Psoas muscle (tissue), 8 donors: Measurements from ENCODE around the gene GJA10. TPM values are rescaled to one million over a fixed set of nuclear protein-coding genes. Genes with fewer than 3 reads are reported as not detected.
"Not testable (repeated sequence)": the region's sequence is repeated elsewhere in the genome, so short reads cannot be mapped to it uniquely, and the experiment has no call there.

ENCODE experiments used
- ATAC-seq, 4 donors: fragments of 200-7000 bp; cut with Tn5 transposase; one replicate each; pipeline ENCODE4 v1.9.1; 2020; ENCODE audit warnings: moderate library complexity in 3 of 4, mild to moderate bottlenecking in 2 of 4
- DNase-seq, 2 donors: peaks; one replicate each; pipeline ENCODE4 v3.0.0-alpha.2; 2020
- H3K27ac ChIP-seq: fragments of 200-600 bp; one replicate; pipeline ENCODE4 v1.8.0; 2022
- H3K27me3 ChIP-seq, 3 donors: fragments of 200-600 bp in 1 of 3; one replicate each; pipeline versions ENCODE4 v1.6.1 to v1.8.0; 2013 to 2022; ENCODE audit warnings: low read length in 2 of 3, mild to moderate bottlenecking in 2 of 3, moderate library complexity in 1 of 3; ENCODE audit not compliant: insufficient read depth in 3 of 3
- H3K36me3 ChIP-seq, 2 donors: fragments of 200-600 bp in 1 of 2; one replicate each; pipeline versions ENCODE4 v1.6.1 to v1.8.0; 2013 to 2022; ENCODE audit warnings: low read depth in 1 of 2, mild to moderate bottlenecking in 1 of 2, moderate library complexity in 1 of 2; ENCODE audit not compliant: insufficient read depth in 1 of 2
- H3K4me1 ChIP-seq: fragments of 200-600 bp; one replicate; pipeline ENCODE4 v1.8.0; 2022
- H3K4me3 ChIP-seq: fragments of 200-600 bp; one replicate; pipeline ENCODE4 v1.8.0; 2022; ENCODE audit warnings: mild to moderate bottlenecking
- H3K9me3 ChIP-seq: fragments of 200-600 bp; one replicate; pipeline ENCODE4 v1.8.0; 2022
- CTCF ChIP-seq: fragments of 200-600 bp; IDR thresholded peaks from one replicate; pipeline ENCODE4 v1.8.0; 2022; ENCODE audit warnings: antibody characterized with exemption
- WGBS, 3 donors: extraction: QIAGEN DNeasy Blood & Tissue Kit; methylation state at CpG; one replicate each; pipeline versions ENCODE4 v1.1.6 to v1.1.7; 2013; 5-methylcytosine and 5-hydroxymethylcytosine counted together
- intact Hi-C, 2 donors: fragments of 100-400 bp; cut with DNase I; formaldehyde crosslinking; loops; one replicate each; pipeline versions ENCODE4 v1.11.0 to v1.14.2; 2022
- long read RNA-seq, 2 donors: library from polyadenylated mRNA; unstranded; transcript quantifications; one replicate each; pipeline ENCODE4 v2.0.0, GENCODE V29; 2021
- polyA plus RNA-seq, 3 donors: library from polyadenylated mRNA; stranded (reverse); fragments of 200-250 nt; gene quantifications; one replicate each; pipeline ENCODE4 v1.2.3, GENCODE V29; 2013
- total RNA-seq, 4 donors: library from RNA; stranded (reverse); fragmentation: NEBNext Ultra II Directional in 2 of 4; extraction: Animal tissue kit (Norgen Biotek cat#: 25700) in 2 of 4; gene quantifications; one replicate each; pipeline versions ENCODE4 v1.2.1 to v1.2.4, GENCODE V29; 2021 to 2023
- donor health status: healthy with polysubstance abuse.
- donor health status: DM: no; HTN: no; CAD: no; lungs with moderate emphysema.
- donor health status: Bipolar disorder and iron deficiency.
- donor health status: healthy.
- donor health status: DM: yes; HTN: yes; CAD: no.
- donor health status: DM: no; HTN: no; CAD: no.
- donor health status: DM: no; HTN: no; CAD: no.
- donor health status: DM: yes; HTN: yes; CAD: no.

The GJA10 gene
- total RNA-seq (not detected), polyA plus RNA-seq (not detected)
- long read RNA-seq, donor 1 = 0 reads
- long read RNA-seq, donor 2 = 0 reads

GRCh38 chr6:89894169-89894568 lies at the start of gene GJA10:
Gene GJA10 (plus strand): TSS chr6:89894469. CDS start chr6:89894469, 0 bp downstream.
- H3K9me3 ChIP-seq = no peaks in the 10 kb centered on the region
- no peaks in the 10 kb centered on the region for H3K4me1 ChIP-seq
- ATAC-seq (no peak), DNase-seq (no peak)
- peaks cover 0 to 37% (median 1%) of the 10 kb centered on the region in 3 donors for H3K27me3 ChIP-seq
- no peak within 1 kb of the TSS for H3K4me3 ChIP-seq
- H3K27ac ChIP-seq = no peak within 1 kb of the TSS
- intact Hi-C loops = no loop called here
- H3K36me3 ChIP-seq = no peaks in the 10 kb centered on the region
- no peak for TF ChIP-seq CTCF
- 93 to 95% (median 94%) methylated on average over 1 of the region's 1 CpG for WGBS, 3 donors

- intact Hi-C loops, H3K9me3 ChIP-seq, H3K27me3 ChIP-seq, H3K27ac ChIP-seq, DNase-seq, ATAC-seq, H3K4me3 ChIP-seq: not testable (repeated sequence)
- WGBS, 3 donors = 92 to 96% (median 96%) methylated on average over 5 of the region's 5 CpGs
- peaks cover 13% of the 10 kb centered on the region for H3K4me1 ChIP-seq
- peaks cover 3 to 44% of the 10 kb centered on the region in 2 donors for H3K36me3 ChIP-seq
Observed at GRCh38 chr6:89847513-89847912, 46.8 kb upstream of the GJA10 start.

GRCh38 chr6:89853068-89853467 lies 41.2 kb upstream of the GJA10 start:
- no peaks in the 10 kb centered on the region for H3K9me3 ChIP-seq
- no peak for DNase-seq
- 96 to 100% (median 98%) methylated on average over 1 of the region's 1 CpG for WGBS, 3 donors
- peaks cover 4 to 80% of the 10 kb centered on the region in 2 donors for H3K36me3 ChIP-seq
- no peaks in the 10 kb centered on the region for H3K4me1 ChIP-seq
- H3K4me3 ChIP-seq = no peak overlapping the region
- TF ChIP-seq CTCF = no peak
- no peaks in the 10 kb centered on the region for H3K27me3 ChIP-seq
- intact Hi-C loops = no loop called here
- H3K27ac ChIP-seq = no peak overlapping the region
- no peak for ATAC-seq

GRCh38 chr6:89858041-89858440 lies 36.2 kb upstream of the GJA10 start:
- peaks cover 8 to 98% of the 10 kb centered on the region in 2 donors for H3K36me3 ChIP-seq
- intact Hi-C loops = no loop called here
- no peak overlapping the region for H3K4me3 ChIP-seq
- TF ChIP-seq CTCF = no peak
- 85 to 98% (median 94%) methylated on average over 1 of the region's 1 CpG for WGBS, 3 donors
- H3K27me3 ChIP-seq = no peaks in the 10 kb centered on the region
- no peaks in the 10 kb centered on the region for H3K4me1 ChIP-seq
- DNase-seq (no peak), ATAC-seq (no peak)
- no peaks in the 10 kb centered on the region for H3K9me3 ChIP-seq
- no peak overlapping the region for H3K27ac ChIP-seq

GRCh38 chr6:89859744-89860143 lies 34.5 kb upstream of the GJA10 start:
- no peak for DNase-seq
- Histone ChIP-seq H3K27ac (no peak overlapping the region), H3K27me3 (no peaks in the 10 kb centered on the region), H3K4me1 (no peaks in the 10 kb centered on the region), H3K9me3 (no peaks in the 10 kb centered on the region), H3K4me3 (no peak overlapping the region), H3K36me3 (peaks cover 8 to 98% of the 10 kb centered on the region in 2 donors)
- TF ChIP-seq CTCF = no peak
- no peak for ATAC-seq
- WGBS, 3 donors = 94 to 98% (median 97%) methylated on average over 4 of the region's 4 CpGs
- intact Hi-C loops = no loop called here
